HL-60 (cell line): ENCODE results near the gene SLC17A2.
"Not testable (repeated sequence)": the region's sequence is repeated elsewhere in the genome, so short reads cannot be mapped to it uniquely, and the experiment has no call there.

Source experiments
- DNase-seq, 2 experiments: peaks; one replicate each; pipeline ENCODE4 v3.0.0-alpha.2; 2010 to 2020; ENCODE audit warnings: low read depth in 1 of 2, low spot score in 1 of 2
- H3K27ac ChIP-seq: fragments of 250-450 bp; sonication (Bioruptor Pico); replicated peaks from 2 replicates; pipeline ENCODE4 v1.5.1; 2020; ENCODE audit warnings: mild to moderate bottlenecking, moderate library complexity
- H3K27me3 ChIP-seq: fragments of 250-450 bp; sonication (Bioruptor Pico); 2 replicates; pipeline ENCODE4 v1.5.1; 2021; ENCODE audit warnings: mild to moderate bottlenecking, moderate library complexity; ENCODE audit not compliant: insufficient read depth, poor library complexity, severe bottlenecking
- H3K4me3 ChIP-seq: replicated peaks from 2 replicates; pipeline ENCODE4 v1.5.1; 2011; ENCODE audit warnings: mild to moderate bottlenecking, control low read depth, low read length; ENCODE audit not compliant: insufficient read depth
- CTCF ChIP-seq: IDR thresholded peaks from one replicate; pipeline ENCODE4 v1.5.1; 2011; ENCODE audit warnings: low read length, control low read depth, inconsistent platforms; ENCODE audit not compliant: insufficient read depth
- GABPA ChIP-seq: IDR thresholded peaks from 2 replicates; pipeline ENCODE4 v1.6.1; 2012; ENCODE audit warnings: low read depth
- POLR2AphosphoS5 ChIP-seq: IDR thresholded peaks from 2 replicates; pipeline ENCODE4 v1.6.1; 2012; ENCODE audit warnings: low read depth
- REST ChIP-seq: IDR thresholded peaks from 2 replicates; pipeline ENCODE4 v1.6.1; 2012; ENCODE audit warnings: low read depth; ENCODE audit not compliant: insufficient replicate concordance
- SPI1 ChIP-seq: IDR thresholded peaks from 2 replicates; pipeline ENCODE4 v1.6.1; 2012; ENCODE audit warnings: low read depth, mild to moderate bottlenecking, borderline replicate concordance

SLC17A2 gene

DNA sequence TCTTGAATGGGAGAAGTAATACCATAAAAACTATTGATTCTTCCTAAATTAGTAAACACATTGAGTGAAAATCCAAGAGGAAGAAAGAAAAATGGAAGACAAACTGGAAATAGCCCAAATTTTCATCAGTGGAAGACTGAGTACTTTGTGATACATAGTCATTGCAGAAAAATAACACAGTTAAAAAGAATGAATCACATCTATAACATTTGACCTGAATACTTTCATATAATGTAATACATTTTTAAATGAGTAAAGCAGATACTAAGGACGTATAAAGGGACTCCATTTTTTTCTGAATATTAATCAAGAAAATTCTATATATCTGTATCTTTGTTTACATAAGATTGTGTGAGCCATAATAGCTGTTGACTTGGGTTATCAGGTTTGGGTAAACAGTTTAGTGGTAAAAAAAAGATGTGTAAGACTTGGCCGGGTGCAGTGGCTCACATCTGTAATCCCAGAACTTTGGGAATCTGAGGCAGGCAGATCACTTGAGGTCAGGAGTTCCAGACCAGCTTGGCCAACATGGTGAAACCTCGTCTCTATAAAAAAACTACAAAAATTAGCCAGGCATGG is 4.3 kb upstream of the SLC17A2 start:
- no peak overlapping the region for H3K4me3 ChIP-seq
- DNase-seq: no peak
- H3K27ac ChIP-seq: no peak overlapping the region
- no peak for TF ChIP-seq REST
- TF ChIP-seq POLR2AphosphoS5: no peak
- no peak for TF ChIP-seq GABPA
- TF ChIP-seq CTCF: no peak
- no peak for TF ChIP-seq SPI1
- no peaks in the 10 kb centered on the region for H3K27me3 ChIP-seq

GRCh38 chr6:25934156-25934555 is 3.7 kb upstream of the SLC17A2 start:
- TF ChIP-seq SPI1 (no peak), GABPA (no peak), REST (no peak), POLR2AphosphoS5 (no peak), CTCF (no peak)
- H3K4me3 ChIP-seq: no peak overlapping the region
- no peak for DNase-seq
- H3K27me3 ChIP-seq: no peaks in the 10 kb centered on the region
- no peak overlapping the region for H3K27ac ChIP-seq

DNA sequence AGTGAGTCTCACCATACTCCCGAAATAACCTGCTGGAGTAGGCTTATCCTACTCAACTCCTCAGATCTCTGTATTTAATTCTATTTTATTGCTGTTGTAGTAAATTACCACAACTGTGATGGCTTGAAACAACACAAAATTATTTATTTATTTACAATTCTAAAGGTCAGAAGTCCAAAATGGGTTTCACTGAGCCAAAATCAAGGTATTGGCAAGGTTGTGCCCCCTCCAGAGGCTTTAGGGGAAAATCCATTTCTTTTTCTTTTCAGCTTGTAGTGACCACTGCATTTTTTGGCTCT is 869 bp upstream of the SLC17A2 start:
- TF ChIP-seq CTCF (no peak), GABPA (no peak), POLR2AphosphoS5 (no peak)
- H3K27me3 ChIP-seq: no peaks in the 10 kb centered on the region
- no peak for DNase-seq
- H3K27ac ChIP-seq: no peak overlapping the region
- H3K4me3 ChIP-seq: no peak overlapping the region

- not testable (repeated sequence) for H3K4me3 ChIP-seq, H3K27ac ChIP-seq, DNase-seq
These were observed 706 bp downstream of the SLC17A2 start for GRCh38 chr6:25929785-25930184.

More at GRCh38 chr6:25929785-25930184, 706 bp downstream of the SLC17A2 start:
- not testable (repeated sequence) for H3K27me3 ChIP-seq
